Activated CD8-positive, alpha-beta memory T cell treated with anti-CD3 and anti-CD28 coated beads for 1 hour (primary cell): ENCODE measurements around the gene RNF149.
"Not testable (repeated sequence)": the region's sequence is repeated elsewhere in the genome, so short reads cannot be mapped to it uniquely, and the experiment has no call there.

Source experiments
- DNase-seq, 2 donors: peaks; one replicate each; pipeline ENCODE4 v3.0.0-alpha.2; 2020; ENCODE audit warnings: low read depth in 1 of 2; ENCODE audit errors: extremely low read depth in 1 of 2

The RNF149 gene

GRCh38 chr2:101331202-101331601 lies 22.7 kb upstream of the RNF149 start:
- DNase-seq = no peak

- no peak for DNase-seq
Measured at GRCh38 chr2:101330253-101330933, 21.9 kb upstream of the RNF149 start.

- DNase-seq = no peak
Measured at GRCh38 chr2:101329026-101329425, 20.5 kb upstream of the RNF149 start.

GRCh38 chr2:101328474-101329007 lies 20.0 kb upstream of the RNF149 start:
- DNase-seq = no peak

- no peak for DNase-seq
Measured at GRCh38 chr2:101327863-101328394, 19.4 kb upstream of the RNF149 start.

- no peak for DNase-seq
Measured at GRCh38 chr2:101325425-101325824, 16.9 kb upstream of the RNF149 start.

GRCh38 chr2:101316568-101316967 lies 8.1 kb upstream of the RNF149 start:
- DNase-seq = not testable (repeated sequence)

- no peak for DNase-seq
Measured at GRCh38 chr2:101311696-101312017, 3.2 kb upstream of the RNF149 start.

GRCh38 chr2:101310834-101311695 lies 2.6 kb upstream of the RNF149 start:
- DNase-seq = no peak

- DNase-seq = no peak
Measured at GRCh38 chr2:101310090-101310833, 1.8 kb upstream of the RNF149 start.

GRCh38 chr2:101307950-101308431 lies 510 bp downstream of the RNF149 start:
- no peak for DNase-seq

- DNase-seq = no peak
Measured at GRCh38 chr2:101307503-101307902, 998 bp downstream of the RNF149 start.

GRCh38 chr2:101306410-101306809 lies 2.1 kb downstream of the RNF149 start:
- no peak for DNase-seq

- DNase-seq = no peak
Measured at GRCh38 chr2:101305492-101306078, 2.9 kb downstream of the RNF149 start.

GRCh38 chr2:101305035-101305434 lies 3.5 kb downstream of the RNF149 start:
- DNase-seq = no peak

- no peak for DNase-seq
Measured at GRCh38 chr2:101303688-101304087, 4.8 kb downstream of the RNF149 start.

- DNase-seq = no peak
Measured at GRCh38 chr2:101302016-101302415, 6.5 kb downstream of the RNF149 start.

- DNase-seq = no peak
Measured at GRCh38 chr2:101300836-101301235, 7.7 kb downstream of the RNF149 start.

- no peak for DNase-seq
Measured at GRCh38 chr2:101300164-101300563, 8.3 kb downstream of the RNF149 start.

GRCh38 chr2:101299604-101300003 lies 8.9 kb downstream of the RNF149 start:
- DNase-seq = no peak

GRCh38 chr2:101297383-101297782 lies 11.1 kb downstream of the RNF149 start:
- DNase-seq = no peak
